OCI-LY3 (cell line): ENCODE data around the gene LGI4.

Experiments
- EZH2phosphoT487 ChIP-seq: fragments of 200-600 bp; shearing (Covaris generic); IDR thresholded peaks from 2 replicates; pipeline ENCODE4 v1.6.1; 2018; ENCODE audit warnings: antibody characterized with exemption, mixed run types, low read depth
- TF ChIP-seq, protein P1 (sequence below): fragments of 200-600, 300-600 bp; sonication (generic); IDR thresholded peaks from 2 replicates; pipeline ENCODE4 v1.5.1; 2014; ENCODE audit warnings: antibody characterized with exemption, low read length, low read depth

DNA sequence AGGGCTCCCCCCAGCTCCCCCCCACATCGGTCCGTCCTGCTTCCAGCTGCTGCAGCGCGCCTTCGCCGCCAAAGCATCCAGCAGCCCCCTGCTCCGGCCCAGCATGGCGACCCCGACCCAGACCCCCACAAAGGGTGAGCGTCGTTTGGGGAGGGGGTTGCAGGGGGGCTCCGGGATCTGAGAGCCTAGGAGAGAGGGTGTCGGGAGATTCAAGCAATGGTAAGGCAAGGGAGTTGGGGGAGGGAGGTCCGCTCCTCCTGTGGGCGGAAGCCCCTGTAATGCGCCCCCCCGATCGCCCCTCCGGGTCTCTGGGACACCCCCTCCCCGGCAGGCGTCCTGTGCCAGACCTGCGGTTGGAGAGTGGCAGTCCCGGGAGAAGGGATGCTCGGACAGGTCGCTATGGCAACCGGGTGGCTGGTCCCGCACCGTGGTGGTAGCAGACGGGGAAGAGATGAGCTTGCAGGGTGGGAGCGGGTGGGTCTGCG is 8.4 kb upstream of the LGI4 start, which contains the start of gene FXYD7:
- TF ChIP-seq, protein P1, sequence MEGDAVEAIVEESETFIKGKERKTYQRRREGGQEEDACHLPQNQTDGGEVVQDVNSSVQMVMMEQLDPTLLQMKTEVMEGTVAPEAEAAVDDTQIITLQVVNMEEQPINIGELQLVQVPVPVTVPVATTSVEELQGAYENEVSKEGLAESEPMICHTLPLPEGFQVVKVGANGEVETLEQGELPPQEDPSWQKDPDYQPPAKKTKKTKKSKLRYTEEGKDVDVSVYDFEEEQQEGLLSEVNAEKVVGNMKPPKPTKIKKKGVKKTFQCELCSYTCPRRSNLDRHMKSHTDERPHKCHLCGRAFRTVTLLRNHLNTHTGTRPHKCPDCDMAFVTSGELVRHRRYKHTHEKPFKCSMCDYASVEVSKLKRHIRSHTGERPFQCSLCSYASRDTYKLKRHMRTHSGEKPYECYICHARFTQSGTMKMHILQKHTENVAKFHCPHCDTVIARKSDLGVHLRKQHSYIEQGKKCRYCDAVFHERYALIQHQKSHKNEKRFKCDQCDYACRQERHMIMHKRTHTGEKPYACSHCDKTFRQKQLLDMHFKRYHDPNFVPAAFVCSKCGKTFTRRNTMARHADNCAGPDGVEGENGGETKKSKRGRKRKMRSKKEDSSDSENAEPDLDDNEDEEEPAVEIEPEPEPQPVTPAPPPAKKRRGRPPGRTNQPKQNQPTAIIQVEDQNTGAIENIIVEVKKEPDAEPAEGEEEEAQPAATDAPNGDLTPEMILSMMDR = no peak
- no peak for TF ChIP-seq EZH2phosphoT487
